Ascending aorta (tissue), 2 donors: Measurements from ENCODE around the gene CD300A. TPM values are rescaled to one million over a fixed set of nuclear protein-coding genes. Genes with fewer than 3 reads are reported as not detected.

ENCODE experiments used
- DNase-seq, 2 donors: peaks; one replicate each; pipeline ENCODE4 v3.0.0-alpha.2; 2019; ENCODE audit warnings: low spot score in 2 of 2
- H3K27ac ChIP-seq, 2 donors: fragments of 200-600 bp; sonication (generic); one replicate each; pipeline ENCODE4 v1.5.1; 2016 to 2017; ENCODE audit warnings: mild to moderate bottlenecking in 1 of 2
- H3K27me3 ChIP-seq: fragments of 200-600 bp; sonication (generic); one replicate; pipeline ENCODE4 v1.5.1; 2017
- H3K36me3 ChIP-seq, 2 donors: fragments of 200-600 bp; sonication (generic); one replicate each; pipeline ENCODE4 v1.5.1; 2016
- H3K4me1 ChIP-seq, 2 donors: fragments of 200-600 bp; sonication (generic); one replicate each; pipeline ENCODE4 v1.5.1; 2016 to 2017; ENCODE audit warnings: mild to moderate bottlenecking in 1 of 2
- H3K4me3 ChIP-seq, 2 donors: fragments of 200-600 bp; sonication (generic); one replicate each; pipeline ENCODE4 v1.5.1; 2016 to 2017; ENCODE audit warnings: mild to moderate bottlenecking in 1 of 2
- H3K9me3 ChIP-seq, 2 donors: fragments of 200-600 bp; sonication (generic); one replicate each; pipeline ENCODE4 v1.5.1; 2016
- CTCF ChIP-seq, 3 experiments: fragments of 200-600 bp in 2 of 3; fragments of 450-650 bp in 1 of 3; sonication (generic) in 2 of 3; IDR thresholded peaks; one replicate each; pipeline ENCODE4 v1.5.1; 2016 to 2019; ENCODE audit warnings: antibody characterized with exemption in 3 of 3, mild to moderate bottlenecking in 1 of 3, moderate library complexity in 1 of 3
- intact Hi-C: fragments of 100-400 bp; cut with DNase I; formaldehyde crosslinking; loops from one replicate; pipeline ENCODE4 v1.15.1; 2023
- total RNA-seq: library from RNA; depleted of rRNA; stranded (reverse); fragments of >200 nt; gene quantifications from one replicate; pipeline ENCODE4 v1.1.0, GENCODE V29; 2016

CD300A gene
- total RNA-seq, 1 donor from 2014 or later, result 21.9 TPM

DNA sequence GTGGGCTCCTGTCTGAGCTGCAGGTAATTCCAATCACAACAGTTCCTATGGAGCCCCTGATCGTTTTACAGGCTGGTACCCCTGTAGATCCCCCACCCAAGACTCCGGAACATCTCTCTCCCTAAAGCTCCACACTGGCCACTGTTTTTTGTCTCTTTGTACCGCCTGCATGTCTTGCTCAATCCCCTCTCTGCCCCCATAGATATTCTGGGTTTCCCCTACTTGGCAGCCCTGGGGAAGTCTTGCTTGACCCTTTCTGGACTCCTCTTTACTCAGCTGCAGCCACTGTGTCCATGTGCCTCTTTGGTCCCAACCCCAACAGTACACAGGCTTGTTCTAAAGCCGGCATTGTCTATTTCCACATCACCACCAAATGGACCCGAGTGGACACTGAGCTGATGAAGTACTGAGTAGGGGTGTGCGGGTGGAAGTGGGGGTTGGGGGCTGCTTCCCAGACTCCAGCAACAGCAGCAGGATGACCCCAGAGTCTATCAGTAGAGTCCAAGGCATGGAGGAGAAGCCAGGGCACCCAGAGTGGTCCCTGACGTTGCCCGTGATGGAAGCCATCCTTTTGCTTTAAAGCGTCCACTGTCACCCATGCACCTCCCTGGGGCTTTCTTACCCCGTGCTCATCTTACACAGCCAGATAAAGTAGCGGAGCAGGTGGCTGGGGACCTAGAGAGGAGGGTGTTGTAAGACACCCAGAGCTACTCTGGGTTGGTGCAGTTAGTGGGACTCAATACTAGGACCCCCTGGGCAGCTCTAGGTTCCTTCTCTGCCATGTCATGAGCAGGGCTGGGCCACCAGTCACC is 58.4 kb downstream of the CD300A start:
- no peaks in the 10 kb centered on the region for H3K9me3 ChIP-seq
- no peak for TF ChIP-seq CTCF (IDR thresholded peaks at IDR 0.05)
- H3K27me3 ChIP-seq, result no peaks in the 10 kb centered on the region
- H3K4me3 ChIP-seq, result no peak overlapping the region
- DNase-seq, result peak in 1 of 2 donors; percentile 56
- H3K4me1 ChIP-seq, result no peaks in the 10 kb centered on the region
- intact Hi-C loops, result no loop called here
- H3K36me3 ChIP-seq, result no peaks in the 10 kb centered on the region
- H3K27ac ChIP-seq, result no peak overlapping the region

DNA sequence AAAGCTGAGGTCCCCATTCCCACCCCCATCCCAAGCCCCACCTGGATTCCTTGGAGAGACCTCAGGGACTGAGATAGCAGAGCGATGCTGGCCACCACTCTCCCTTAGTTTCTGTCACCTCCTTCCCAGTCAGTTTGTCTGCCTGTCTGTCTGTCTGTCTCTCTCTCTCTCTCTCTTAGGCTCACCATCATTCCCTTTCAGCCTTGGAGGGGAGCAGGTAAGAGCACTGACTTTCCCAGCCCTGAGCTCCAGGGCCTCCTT is 59.0 kb downstream of the CD300A start:
- no peaks in the 10 kb centered on the region for H3K9me3 ChIP-seq
- H3K27ac ChIP-seq, result no peak overlapping the region
- H3K4me3 ChIP-seq, result no peak overlapping the region
- no peak for TF ChIP-seq CTCF (IDR thresholded peaks at IDR 0.05)
- no peaks in the 10 kb centered on the region for H3K36me3 ChIP-seq
- H3K4me1 ChIP-seq, result no peaks in the 10 kb centered on the region
- intact Hi-C loops, result no loop called here
- H3K27me3 ChIP-seq, result no peaks in the 10 kb centered on the region
- DNase-seq, result no peak

GRCh38 chr17:74525781-74526288 is 59.4 kb downstream of the CD300A start:
- peak in 1 of 2 donors; percentile 41 for DNase-seq
- no peak overlapping the region for H3K27ac ChIP-seq
- intact Hi-C loops, result no loop called here
- no peaks in the 10 kb centered on the region for H3K4me1 ChIP-seq
- no peaks in the 10 kb centered on the region for H3K27me3 ChIP-seq
- H3K36me3 ChIP-seq, result no peaks in the 10 kb centered on the region
- TF ChIP-seq CTCF (IDR thresholded peaks at IDR 0.05), result no peak
- no peak overlapping the region for H3K4me3 ChIP-seq
- H3K9me3 ChIP-seq, result no peaks in the 10 kb centered on the region

DNA sequence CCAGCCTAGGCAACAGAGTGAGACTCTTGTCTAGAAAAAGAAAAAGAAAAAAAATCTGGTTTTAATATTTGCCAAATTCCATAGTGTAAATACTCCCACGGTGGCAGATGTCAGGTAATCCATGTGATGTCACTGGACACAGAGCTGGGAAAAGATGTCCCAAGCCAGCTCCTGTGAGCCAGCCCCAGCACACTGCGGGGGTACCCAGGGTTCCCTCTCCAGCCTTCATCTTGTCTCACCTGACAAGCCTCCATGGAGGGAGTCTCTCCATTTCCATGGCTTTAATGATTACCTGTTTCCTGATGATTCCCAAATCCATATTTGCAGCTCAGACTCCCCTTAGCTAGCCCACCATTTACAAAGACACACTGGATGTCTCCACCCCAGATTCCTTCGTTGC is 60.2 kb downstream of the CD300A start:
- intact Hi-C loops, result no loop called here
- no peak for DNase-seq

DNA sequence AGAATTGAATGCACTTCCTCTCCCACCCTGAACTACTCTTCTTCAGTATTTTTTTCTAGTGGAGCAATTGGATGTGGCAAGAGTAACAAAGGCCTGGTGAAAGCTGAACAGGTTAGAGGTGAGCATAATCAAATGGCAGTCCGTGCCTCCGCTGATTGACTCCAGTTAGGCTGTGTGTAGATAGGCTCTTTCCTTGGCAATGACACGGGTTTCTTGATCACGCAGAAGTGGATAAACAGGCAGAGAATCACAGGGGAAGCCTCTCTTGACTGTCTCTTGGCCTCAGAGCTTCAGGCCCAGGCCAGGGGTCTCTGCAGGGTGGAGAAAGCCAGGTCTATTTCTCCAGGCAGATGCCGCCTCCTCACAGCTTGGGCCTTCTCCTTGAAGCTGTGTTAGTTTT is 60.6 kb downstream of the CD300A start:
- H3K36me3 ChIP-seq, result no peaks in the 10 kb centered on the region
- intact Hi-C loops, result no loop called here
- no peaks in the 10 kb centered on the region for H3K4me1 ChIP-seq
- H3K9me3 ChIP-seq, result no peaks in the 10 kb centered on the region
- H3K4me3 ChIP-seq, result no peak overlapping the region
- no peak overlapping the region for H3K27ac ChIP-seq
- TF ChIP-seq CTCF (IDR thresholded peaks at IDR 0.05), result no peak
- H3K27me3 ChIP-seq, result no peaks in the 10 kb centered on the region
- DNase-seq, result peak in 1 of 2 donors; percentile 46

More for the DNA sequence above, 60.2 kb downstream of the CD300A start:
- TF ChIP-seq CTCF (IDR thresholded peaks at IDR 0.05), result no peak
- Histone ChIP-seq H3K27me3 (no peaks in the 10 kb centered on the region), H3K27ac (no peak overlapping the region), H3K4me3 (no peak overlapping the region), H3K9me3 (no peaks in the 10 kb centered on the region), H3K36me3 (no peaks in the 10 kb centered on the region), H3K4me1 (no peaks in the 10 kb centered on the region)
